NCI-H510A treated with DMSO at 0.1 percent for 48 hours (cell line): Measurements from ENCODE around the gene SGMS1.

Source experiments
- DNase-seq: peaks from one replicate; lab custom pipeline; 2025; lab: John Stamatoyannopoulos, UW

SGMS1 gene

GRCh38 chr10:50421026-50421719 lies 202.6 kb downstream of the SGMS1 start:
- peak; percentile 3 for DNase-seq

GRCh38 chr10:50420196-50420595 lies 203.6 kb downstream of the SGMS1 start:
- DNase-seq = no peak

GRCh38 chr10:50419756-50420155 lies 204.0 kb downstream of the SGMS1 start:
- no peak for DNase-seq

DNA sequence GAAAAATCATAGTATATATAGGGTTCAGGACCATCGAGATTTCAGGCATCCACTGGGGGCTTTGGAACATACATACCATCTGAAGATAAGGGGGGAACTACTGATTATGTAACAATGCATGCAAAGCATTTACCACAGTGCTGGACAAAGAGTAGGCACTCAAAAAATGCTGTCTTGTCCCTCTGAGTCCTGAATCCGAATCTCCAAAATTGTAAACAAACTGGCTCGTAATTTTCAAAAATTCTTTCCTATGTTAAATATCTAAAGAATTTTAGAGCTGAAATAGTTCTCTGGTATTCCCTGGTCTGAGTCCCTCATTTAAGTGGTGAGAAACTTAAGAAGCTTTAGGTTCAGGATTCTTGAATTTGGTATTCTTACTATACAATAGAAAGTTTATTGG lies 204.7 kb downstream of the SGMS1 start:
- DNase-seq = no peak

GRCh38 chr10:50417886-50418830 lies 205.6 kb downstream of the SGMS1 start:
- no peak for DNase-seq

GRCh38 chr10:50417486-50417885 lies 206.3 kb downstream of the SGMS1 start:
- DNase-seq = no peak

GRCh38 chr10:50416881-50417280 lies 206.9 kb downstream of the SGMS1 start:
- no peak for DNase-seq

DNA sequence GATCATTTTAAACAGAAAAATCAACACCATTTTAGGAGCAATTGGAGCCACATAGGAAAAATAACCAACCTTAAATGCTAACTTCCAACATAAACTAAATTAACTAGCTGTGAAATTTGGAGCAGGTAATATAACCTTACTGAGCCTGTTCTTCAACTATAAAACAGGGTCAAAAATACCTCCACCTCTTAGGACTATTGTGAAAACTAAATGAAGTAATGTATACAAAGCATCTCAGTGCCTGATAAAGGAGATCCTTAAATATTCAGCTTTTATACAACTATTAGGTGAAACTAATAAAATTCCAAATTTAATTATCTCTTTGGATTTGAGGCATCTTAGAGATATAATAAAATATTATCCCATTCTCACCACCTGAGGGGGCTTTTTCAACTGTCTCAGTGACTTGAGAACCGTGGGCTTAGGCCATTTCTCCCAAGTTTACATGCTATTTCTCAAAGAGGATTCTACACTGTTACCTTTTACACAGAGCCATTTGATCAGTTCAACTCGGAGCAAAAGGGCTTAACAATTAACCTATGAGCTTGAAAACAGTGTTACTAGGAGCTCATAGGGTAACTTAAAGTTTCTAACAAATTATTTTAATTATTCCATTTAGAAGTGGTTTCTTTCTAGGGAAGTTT lies 207.5 kb downstream of the SGMS1 start:
- no peak for DNase-seq

- DNase-seq = no peak
Observed at GRCh38 chr10:50415292-50415691, 208.5 kb downstream of the SGMS1 start.

DNA sequence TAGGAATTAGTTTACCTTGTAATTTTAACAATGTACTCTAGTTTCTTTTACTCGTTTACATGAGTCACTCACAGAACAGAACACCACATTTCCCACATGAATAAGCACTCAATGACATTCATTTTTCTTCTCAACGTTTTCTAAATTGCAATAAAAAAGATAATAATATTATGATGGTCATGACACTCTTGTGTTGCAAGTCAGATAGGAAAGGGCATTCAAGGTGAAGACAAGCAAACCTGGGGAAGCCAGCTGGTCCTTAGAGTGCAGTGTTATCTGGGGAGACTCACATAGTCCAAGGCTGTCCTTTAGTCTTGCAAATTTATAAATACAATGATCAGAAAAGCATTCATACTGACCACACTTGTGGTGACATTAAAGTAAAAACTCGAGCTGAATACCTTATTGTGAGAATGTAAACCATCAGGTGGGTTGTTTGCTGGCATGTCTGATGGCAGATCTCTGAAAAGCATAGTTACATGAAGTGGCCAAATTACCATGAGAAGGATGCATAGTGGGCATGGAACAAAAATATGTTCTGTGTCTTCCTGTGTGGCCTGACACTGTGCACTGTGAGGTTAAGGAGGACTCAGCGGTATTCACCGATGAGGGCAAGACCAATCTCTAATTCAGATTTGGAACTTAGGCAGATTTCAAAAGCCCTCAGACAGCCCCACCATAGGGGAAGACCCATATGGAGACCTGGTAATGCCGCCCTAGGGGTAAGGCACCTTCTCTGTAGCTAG lies 213.5 kb downstream of the SGMS1 start:
- no peak for DNase-seq

DNA sequence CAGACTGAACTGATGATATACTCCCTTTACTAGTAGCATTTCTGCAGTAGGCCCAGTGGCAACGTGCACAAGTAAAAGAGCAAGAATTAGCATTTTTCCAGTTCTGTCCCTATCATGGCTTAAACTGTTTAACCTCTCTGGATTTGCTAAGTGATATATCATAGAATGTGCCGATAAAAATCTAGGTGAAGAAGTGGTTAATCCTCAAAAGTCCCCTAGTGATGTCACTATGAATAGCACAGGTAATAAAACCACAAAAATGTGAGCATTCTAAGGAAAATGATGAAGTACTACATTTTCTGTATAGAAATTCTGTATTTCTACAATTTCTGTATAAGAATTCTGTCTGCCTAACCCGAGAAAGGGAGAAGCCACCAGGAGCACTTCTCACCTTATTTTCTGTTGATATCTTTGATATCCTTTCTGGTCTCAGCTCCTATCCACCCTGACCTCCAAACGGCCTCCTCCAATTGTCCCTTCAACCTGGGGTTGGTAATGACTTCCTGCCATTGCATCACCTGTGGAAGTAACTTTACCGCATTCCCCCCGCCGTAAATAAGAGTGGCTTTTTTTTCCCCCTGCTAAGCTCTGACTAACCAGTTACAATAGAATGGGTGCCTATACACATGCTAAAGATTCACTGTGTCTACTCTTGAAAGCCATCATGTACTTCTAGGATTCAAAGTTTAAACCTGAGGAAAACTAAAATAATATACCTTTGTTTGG lies 216.5 kb downstream of the SGMS1 start:
- no peak for DNase-seq

DNA sequence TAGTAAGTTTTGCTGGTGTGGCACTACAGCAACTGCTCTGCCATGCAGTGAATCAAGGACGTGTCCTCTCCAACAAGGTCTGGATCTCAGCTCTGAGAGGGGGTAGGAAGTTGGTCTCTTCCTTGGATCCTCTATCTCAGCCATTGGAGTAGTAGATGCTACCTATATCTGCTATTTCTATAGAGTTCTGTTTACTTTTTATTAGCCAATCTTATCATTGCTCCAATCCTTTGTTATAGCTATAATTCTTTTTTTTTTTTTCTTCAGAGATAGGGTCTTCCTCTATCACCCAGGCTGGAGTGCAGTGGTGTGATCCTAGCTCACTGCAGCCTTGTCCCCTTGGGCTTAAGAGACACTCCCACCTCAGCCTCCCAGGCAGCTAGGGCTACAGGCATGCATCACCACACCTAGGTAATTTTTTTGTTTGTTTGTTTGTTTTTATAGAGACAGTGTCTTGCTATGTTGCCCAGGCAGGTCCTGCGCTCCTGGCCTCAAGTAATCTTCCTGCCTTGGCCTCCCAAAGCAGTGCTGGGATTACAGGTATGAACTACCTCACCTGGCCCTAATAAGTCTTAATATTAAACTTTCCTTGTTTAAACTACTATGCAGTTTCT lies 217.2 kb downstream of the SGMS1 start:
- DNase-seq = no peak

DNA sequence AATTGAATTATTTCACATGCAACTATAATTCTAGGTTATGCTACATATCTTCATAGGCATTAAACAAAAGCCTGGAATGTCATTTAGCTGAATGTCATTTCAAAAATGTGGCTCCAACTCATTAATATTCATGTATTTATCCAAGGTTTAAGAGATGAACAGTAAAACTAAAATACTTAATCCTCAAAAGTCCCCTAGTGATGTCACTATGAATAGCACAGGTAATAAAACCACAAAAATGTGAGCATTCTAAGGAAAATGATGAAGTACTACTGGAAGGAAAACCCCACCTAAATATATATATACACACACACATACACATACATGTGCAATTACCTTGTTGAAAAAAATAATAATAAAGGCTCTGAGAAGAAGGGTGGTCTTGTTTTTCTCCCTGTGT lies 218.0 kb downstream of the SGMS1 start:
- no peak for DNase-seq

- no peak for DNase-seq
Observed at GRCh38 chr10:50404021-50404773, 219.6 kb downstream of the SGMS1 start.

DNA sequence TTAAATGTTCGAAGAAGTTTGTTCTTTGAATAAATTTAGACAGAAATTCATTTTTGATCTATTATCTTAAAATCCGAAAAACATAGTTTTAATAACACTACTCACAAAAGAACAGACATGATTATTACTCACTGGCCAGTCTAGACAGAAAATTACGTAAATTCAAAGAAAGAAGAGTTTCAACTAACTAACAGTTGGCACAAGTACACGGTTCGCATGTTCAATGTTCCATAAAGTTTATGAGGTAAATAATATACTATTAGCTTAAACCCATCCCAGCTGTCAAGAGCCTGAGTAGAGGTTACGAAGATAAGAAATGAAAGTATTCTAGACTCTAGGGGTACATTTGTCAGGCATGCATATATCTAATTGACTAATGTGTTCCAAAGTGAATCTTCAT lies 220.7 kb downstream of the SGMS1 start:
- DNase-seq = no peak

GRCh38 chr10:50402466-50402865 lies 221.3 kb downstream of the SGMS1 start:
- DNase-seq = no peak

GRCh38 chr10:50400694-50401093 lies 223.1 kb downstream of the SGMS1 start:
- peak; percentile 12 for DNase-seq

DNA sequence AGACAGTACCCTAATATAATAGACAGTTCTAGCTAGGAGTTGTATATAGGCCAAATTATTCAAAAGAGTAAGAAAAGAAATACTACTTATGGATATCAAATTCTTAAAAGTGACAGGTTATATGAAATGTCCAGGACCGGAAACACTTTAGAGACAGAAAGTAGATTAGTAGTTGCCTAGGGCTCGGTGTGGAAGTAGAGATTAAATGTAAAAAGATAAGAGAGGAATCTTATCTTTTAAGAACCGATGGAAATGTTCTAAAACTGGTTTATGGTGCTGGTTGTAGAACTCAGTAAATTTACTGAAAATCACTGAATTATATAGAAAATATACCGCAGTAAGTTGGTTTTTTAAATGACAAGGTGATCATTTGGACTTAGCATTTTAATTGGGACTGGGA lies 224.9 kb downstream of the SGMS1 start:
- DNase-seq = no peak

- DNase-seq = no peak
Observed at GRCh38 chr10:50398381-50398780, 225.4 kb downstream of the SGMS1 start.
